Measurements from ENCODE around the gene GRWD1.

Gene GRWD1

DNA sequence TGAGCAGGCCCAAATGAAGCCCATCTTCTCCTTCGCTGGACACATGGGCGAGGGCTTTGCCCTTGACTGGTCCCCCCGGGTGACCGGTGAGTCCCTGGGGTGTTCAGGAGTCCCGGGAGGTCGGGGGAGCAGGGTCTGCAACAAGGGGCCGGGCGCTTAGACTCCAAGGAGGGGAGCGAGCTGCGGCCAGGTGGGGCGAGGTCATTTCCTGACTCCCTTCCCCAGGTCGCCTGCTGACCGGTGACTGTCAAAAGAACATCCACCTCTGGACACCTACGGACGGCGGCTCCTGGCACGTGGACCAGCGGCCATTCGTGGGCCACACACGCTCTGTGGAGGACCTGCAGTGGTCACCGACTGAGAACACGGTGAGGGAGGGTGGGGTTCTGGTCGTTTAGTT lies 4.7 kb downstream of the GRWD1 start:
- no peaks in the 10 kb centered on the region for H3K9me3 ChIP-seq (ENCODE audit: low read length)
- no peak overlapping the region for H3K27ac ChIP-seq (ENCODE audit: low read depth, low read length)
- H3K9ac ChIP-seq (ENCODE audit: low read length) = no peak overlapping the region
- H3K4me1 ChIP-seq (ENCODE audit: insufficient read depth, low read length) = peaks cover 7% of the 10 kb centered on the region
- H3K36me3 ChIP-seq (ENCODE audit: insufficient read depth, low read length) = peaks cover 44% of the 10 kb centered on the region
- no peak overlapping the region for H3K4me3 ChIP-seq (ENCODE audit: low read depth in 1 of 2, low read length in 2 of 2)
- H3K27me3 ChIP-seq (ENCODE audit: control insufficient read depth in 1 of 2, insufficient read depth in 2 of 2, low read length in 2 of 2) = no peaks in the 10 kb centered on the region

- Histone ChIP-seq H3K4me1 (ENCODE audit: insufficient read depth, low read length) (peaks cover 7% of the 10 kb centered on the region), H3K27ac (ENCODE audit: low read depth, low read length) (no peak overlapping the region), H3K36me3 (ENCODE audit: insufficient read depth, low read length) (peaks cover 44% of the 10 kb centered on the region), H3K9ac (ENCODE audit: low read length) (no peak overlapping the region), H3K4me3 (ENCODE audit: low read depth in 1 of 2, low read length in 2 of 2) (no peak overlapping the region), H3K9me3 (ENCODE audit: low read length) (no peaks in the 10 kb centered on the region), H3K27me3 (ENCODE audit: control insufficient read depth in 1 of 2, insufficient read depth in 2 of 2, low read length in 2 of 2) (no peaks in the 10 kb centered on the region)
Observed at GRCh38 chr19:48450863-48451262, 5.1 kb downstream of the GRWD1 start.

DNA sequence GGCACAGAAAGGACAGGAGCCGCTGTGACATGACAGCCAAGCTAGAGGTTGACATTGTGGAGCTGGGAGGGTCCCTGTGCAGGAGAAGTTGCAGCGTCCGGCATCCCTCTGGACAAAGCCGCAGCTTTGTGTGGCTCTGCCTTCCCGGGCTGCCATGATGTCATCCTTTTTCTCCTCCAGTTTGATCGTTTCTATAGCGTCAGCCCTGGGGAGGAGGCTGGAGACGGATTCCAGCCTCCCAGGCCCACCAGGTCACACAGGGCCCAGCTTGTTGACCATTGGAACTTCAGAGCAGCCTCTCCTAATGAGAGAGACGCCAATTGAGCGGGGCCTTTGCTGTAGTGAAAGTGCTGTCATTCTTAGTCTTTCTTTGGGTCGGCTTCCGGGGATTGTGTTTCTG lies 5.8 kb downstream of the GRWD1 start:
- Histone ChIP-seq H3K9ac (ENCODE audit: low read length) (no peak overlapping the region), H3K27ac (ENCODE audit: low read depth, low read length) (no peak overlapping the region)

DNA sequence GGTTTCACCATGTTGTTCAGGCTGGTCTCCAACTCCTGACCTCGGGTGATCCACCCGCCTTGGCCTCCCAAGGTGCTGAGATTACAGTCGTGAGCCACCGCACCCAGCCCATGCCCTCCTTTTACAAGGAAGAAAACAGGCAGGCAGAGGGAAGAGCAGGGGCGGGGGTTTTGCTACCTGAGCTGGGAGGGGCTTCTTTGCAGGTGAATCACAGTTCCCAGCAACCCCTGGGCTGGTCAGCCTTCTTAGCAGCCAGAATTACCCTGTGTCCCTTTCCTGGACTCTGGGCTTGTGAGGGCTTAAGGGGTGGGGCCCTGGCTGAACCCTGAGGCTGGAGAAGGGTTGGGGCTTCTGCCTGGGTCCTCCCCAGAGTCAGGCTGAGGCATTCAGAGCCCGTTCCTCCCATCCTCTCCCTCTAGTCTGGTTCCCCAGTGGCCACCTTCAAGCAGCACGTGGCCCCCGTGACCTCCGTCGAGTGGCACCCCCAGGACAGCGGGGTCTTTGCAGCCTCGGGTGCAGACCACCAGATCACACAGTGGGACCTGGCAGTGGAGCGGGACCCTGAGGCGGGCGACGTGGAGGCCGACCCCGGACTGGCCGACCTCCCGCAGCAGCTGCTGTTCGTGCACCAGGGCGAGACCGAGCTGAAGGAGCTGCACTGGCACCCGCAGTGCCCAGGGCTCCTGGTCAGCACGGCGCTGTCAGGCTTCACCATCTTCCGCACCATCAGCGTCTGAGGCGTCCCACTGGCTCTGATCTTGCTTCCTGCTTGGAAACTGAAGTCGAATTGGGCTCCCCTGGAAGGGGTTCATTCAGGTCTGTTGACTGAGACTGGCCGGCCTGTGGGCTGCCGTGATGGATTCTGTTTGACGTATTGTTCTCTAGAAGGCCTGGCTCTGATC lies 6.8 kb downstream of the GRWD1 start:
- peaks cover 41% of the 10 kb centered on the region for H3K36me3 ChIP-seq (ENCODE audit: insufficient read depth, low read length)
- no peaks in the 10 kb centered on the region for H3K9me3 ChIP-seq (ENCODE audit: low read length)
- H3K27me3 ChIP-seq (ENCODE audit: control insufficient read depth in 1 of 2, insufficient read depth in 2 of 2, low read length in 2 of 2) = no peaks in the 10 kb centered on the region
- no peak overlapping the region for H3K9ac ChIP-seq (ENCODE audit: low read length)
- H3K4me3 ChIP-seq (ENCODE audit: low read depth in 1 of 2, low read length in 2 of 2) = no peak overlapping the region
- H3K27ac ChIP-seq (ENCODE audit: low read depth, low read length) = no peak overlapping the region
- H3K4me1 ChIP-seq (ENCODE audit: insufficient read depth, low read length) = no peaks in the 10 kb centered on the region

More for the DNA sequence above, 5.8 kb downstream of the GRWD1 start:
- peaks cover 44% of the 10 kb centered on the region for H3K36me3 ChIP-seq (ENCODE audit: insufficient read depth, low read length)
- peaks cover 1% of the 10 kb centered on the region for H3K4me1 ChIP-seq (ENCODE audit: insufficient read depth, low read length)
- no peak overlapping the region for H3K4me3 ChIP-seq (ENCODE audit: low read depth in 1 of 2, low read length in 2 of 2)
- no peaks in the 10 kb centered on the region for H3K27me3 ChIP-seq (ENCODE audit: control insufficient read depth in 1 of 2, insufficient read depth in 2 of 2, low read length in 2 of 2)
- H3K9me3 ChIP-seq (ENCODE audit: low read length) = no peaks in the 10 kb centered on the region

DNA sequence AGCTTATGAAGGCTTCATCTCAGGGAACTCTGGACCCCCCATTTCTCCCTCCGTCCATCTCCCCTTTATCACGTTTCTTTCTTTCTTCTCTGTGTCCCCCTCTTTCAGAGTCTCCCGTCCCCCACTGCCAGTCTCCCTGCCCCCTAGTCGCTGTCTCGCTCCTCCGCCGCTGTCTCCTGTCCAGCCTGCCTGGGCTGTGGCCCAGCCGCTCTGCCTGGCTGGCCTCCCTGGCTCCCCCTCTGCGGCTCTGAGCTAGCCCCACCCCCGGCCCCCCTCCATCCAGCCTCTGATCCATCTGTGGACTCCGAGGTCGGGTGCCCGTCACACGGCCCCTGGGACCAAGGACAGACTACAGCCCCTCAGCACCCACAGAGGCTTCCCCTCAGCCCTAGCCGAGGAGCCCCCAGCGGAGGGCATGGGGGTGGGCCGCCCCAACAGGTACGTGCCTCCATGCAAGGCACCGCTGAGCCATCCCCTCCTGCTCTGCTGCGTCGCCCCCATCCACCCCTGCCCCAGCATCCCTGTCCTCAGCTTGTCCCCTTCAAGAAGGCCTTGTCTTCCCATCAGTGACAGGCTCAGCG lies 8.5 kb downstream of the GRWD1 start:
- Histone ChIP-seq H3K4me3 (ENCODE audit: low read depth in 1 of 2, low read length in 2 of 2) (no peak overlapping the region), H3K9me3 (ENCODE audit: low read length) (no peaks in the 10 kb centered on the region), H3K36me3 (ENCODE audit: insufficient read depth, low read length) (peaks cover 31% of the 10 kb centered on the region), H3K27me3 (ENCODE audit: control insufficient read depth in 1 of 2, insufficient read depth in 2 of 2, low read length in 2 of 2) (no peaks in the 10 kb centered on the region), H3K9ac (ENCODE audit: low read length) (no peak overlapping the region), H3K4me1 (ENCODE audit: insufficient read depth, low read length) (no peaks in the 10 kb centered on the region), H3K27ac (ENCODE audit: low read depth, low read length) (no peak overlapping the region)

- Histone ChIP-seq H3K36me3 (ENCODE audit: insufficient read depth, low read length) (peaks cover 24% of the 10 kb centered on the region), H3K9me3 (ENCODE audit: low read length) (no peaks in the 10 kb centered on the region), H3K9ac (ENCODE audit: low read length) (no peak within 1 kb of the TSS)
Observed at GRCh38 chr19:48455171-48455907, 9.6 kb downstream of the GRWD1 start, which contains the start of gene KCNJ14. Gene KCNJ14 (plus strand): TSS chr19:48455574. CDS start chr19:48461725, 6,151 bp downstream.

DNA sequence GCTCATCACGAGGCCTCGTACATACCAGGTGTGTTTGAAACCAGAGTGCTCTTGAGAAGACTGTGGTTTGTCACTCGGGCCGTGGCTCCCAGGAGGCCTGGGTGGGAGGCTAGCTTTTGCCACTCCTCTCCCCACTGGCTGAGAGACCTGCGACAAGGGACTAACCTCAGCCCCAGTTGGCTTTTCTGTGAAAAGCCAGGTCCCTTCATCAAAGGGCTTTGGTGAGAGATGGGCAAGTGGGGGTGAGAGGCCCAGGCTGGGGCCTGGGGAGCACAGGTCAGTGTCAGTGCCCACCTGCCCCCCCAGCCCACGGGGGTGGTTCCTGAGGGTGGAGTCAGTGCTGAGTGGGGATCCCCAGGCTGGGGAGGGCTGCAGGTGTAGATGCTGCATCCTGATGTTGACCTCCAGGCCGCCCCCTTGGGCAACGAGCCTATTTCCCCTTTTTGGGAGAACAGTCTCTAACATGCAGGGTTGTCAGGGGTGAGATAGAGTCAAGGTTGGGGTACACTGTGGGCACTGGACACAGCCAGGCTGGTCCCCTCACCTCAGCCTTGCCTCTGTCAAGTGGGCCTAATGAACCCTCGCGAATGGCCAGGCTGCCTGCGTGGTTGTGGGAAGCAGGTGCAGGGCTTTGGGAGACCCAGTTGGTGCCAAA lies 10.3 kb downstream of the GRWD1 start:
- H3K9me3 ChIP-seq (ENCODE audit: low read length) = no peaks in the 10 kb centered on the region
- no peaks in the 10 kb centered on the region for H3K4me1 ChIP-seq (ENCODE audit: insufficient read depth, low read length)
- H3K27ac ChIP-seq (ENCODE audit: low read depth, low read length) = no peak overlapping the region
- no peaks in the 10 kb centered on the region for H3K27me3 ChIP-seq (ENCODE audit: control insufficient read depth in 1 of 2, insufficient read depth in 2 of 2, low read length in 2 of 2)
- H3K9ac ChIP-seq (ENCODE audit: low read length) = no peak overlapping the region
- H3K36me3 ChIP-seq (ENCODE audit: insufficient read depth, low read length) = peaks cover 17% of the 10 kb centered on the region
- no peak overlapping the region for H3K4me3 ChIP-seq (ENCODE audit: low read depth in 1 of 2, low read length in 2 of 2)

More at GRCh38 chr19:48455171-48455907, 9.6 kb downstream of the GRWD1 start, which contains the start of gene KCNJ14:
- no peaks in the 10 kb centered on the region for H3K27me3 ChIP-seq (ENCODE audit: control insufficient read depth in 1 of 2, insufficient read depth in 2 of 2, low read length in 2 of 2)
- H3K4me3 ChIP-seq (ENCODE audit: low read depth in 1 of 2, low read length in 2 of 2) = no peak within 1 kb of the TSS
- no peaks in the 10 kb centered on the region for H3K4me1 ChIP-seq (ENCODE audit: insufficient read depth, low read length)
- no peak within 1 kb of the TSS for H3K27ac ChIP-seq (ENCODE audit: low read depth, low read length)

DNA sequence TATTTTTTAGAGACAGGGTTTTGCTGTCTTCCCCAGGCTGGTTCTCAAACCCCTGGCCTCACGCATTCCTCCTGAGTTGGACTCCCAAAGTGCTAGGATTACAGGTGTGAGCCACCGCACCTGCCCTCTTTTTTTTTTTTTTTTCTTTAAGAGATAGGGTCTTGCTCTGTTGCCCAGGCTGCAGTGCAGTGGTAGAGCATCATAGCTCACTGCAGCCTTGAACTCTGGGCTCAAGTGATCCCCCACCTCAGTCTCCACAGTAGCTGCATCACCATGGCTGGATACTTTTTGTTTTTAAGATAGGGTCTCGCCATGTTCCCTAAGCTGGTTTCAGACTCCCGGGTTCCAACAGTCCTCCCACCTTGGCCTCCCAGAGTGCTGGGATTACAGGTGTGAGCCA lies 11.1 kb downstream of the GRWD1 start:
- Histone ChIP-seq H3K9ac (ENCODE audit: low read length) (no peak overlapping the region), H3K27me3 (ENCODE audit: control insufficient read depth in 1 of 2, insufficient read depth in 2 of 2, low read length in 2 of 2) (no peaks in the 10 kb centered on the region), H3K4me1 (ENCODE audit: insufficient read depth, low read length) (no peaks in the 10 kb centered on the region), H3K4me3 (ENCODE audit: low read depth in 1 of 2, low read length in 2 of 2) (no peak overlapping the region), H3K9me3 (ENCODE audit: low read length) (no peaks in the 10 kb centered on the region), H3K36me3 (ENCODE audit: insufficient read depth, low read length) (peaks cover 9% of the 10 kb centered on the region), H3K27ac (ENCODE audit: low read depth, low read length) (no peak overlapping the region)

DNA sequence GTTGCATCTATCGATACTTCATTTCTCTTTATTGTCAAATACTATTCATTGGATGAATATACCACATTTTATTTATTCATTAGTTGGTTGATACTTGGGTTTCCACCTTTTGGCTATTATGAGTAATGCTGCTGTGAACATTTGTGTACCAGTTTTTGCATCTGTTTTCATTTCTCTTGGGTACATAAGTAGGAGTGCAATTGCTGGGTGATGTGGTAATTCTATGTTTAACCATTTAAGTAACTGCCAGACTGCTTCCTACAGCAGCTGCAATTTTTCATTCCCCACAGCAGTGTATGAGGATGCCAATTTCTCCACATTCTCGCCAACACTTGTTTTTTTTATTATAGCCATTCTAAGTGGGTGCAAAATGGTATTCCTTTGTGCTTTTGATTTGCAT lies 12.2 kb downstream of the GRWD1 start:
- Histone ChIP-seq H3K4me3 (ENCODE audit: low read depth in 1 of 2, low read length in 2 of 2) (no peak overlapping the region), H3K4me1 (ENCODE audit: insufficient read depth, low read length) (no peaks in the 10 kb centered on the region), H3K9me3 (ENCODE audit: low read length) (no peaks in the 10 kb centered on the region), H3K27ac (ENCODE audit: low read depth, low read length) (no peak overlapping the region), H3K27me3 (ENCODE audit: control insufficient read depth in 1 of 2, insufficient read depth in 2 of 2, low read length in 2 of 2) (no peaks in the 10 kb centered on the region), H3K36me3 (ENCODE audit: insufficient read depth, low read length) (peaks cover 7% of the 10 kb centered on the region), H3K9ac (ENCODE audit: low read length) (no peak overlapping the region)

DNA sequence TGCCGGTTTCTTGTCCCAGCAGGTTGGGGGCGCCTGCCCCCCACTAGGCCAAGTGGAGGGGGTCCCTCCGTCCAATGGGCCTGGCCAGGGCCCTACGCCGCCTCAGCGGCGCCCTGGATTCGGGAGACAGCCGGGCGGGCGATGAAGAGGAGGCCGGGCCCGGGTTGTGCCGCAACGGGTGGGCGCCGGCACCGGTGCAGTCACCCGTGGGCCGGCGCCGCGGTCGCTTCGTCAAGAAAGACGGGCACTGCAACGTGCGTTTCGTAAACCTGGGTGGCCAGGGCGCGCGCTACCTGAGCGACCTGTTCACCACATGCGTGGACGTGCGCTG lies 15.8 kb downstream of the GRWD1 start:
- H3K9ac ChIP-seq (ENCODE audit: low read length) = no peak overlapping the region
- no peak overlapping the region for H3K27ac ChIP-seq (ENCODE audit: low read depth, low read length)

More for the DNA sequence above, 15.8 kb downstream of the GRWD1 start:
- no peaks in the 10 kb centered on the region for H3K9me3 ChIP-seq (ENCODE audit: low read length)
- no peaks in the 10 kb centered on the region for H3K27me3 ChIP-seq (ENCODE audit: control insufficient read depth in 1 of 2, insufficient read depth in 2 of 2, low read length in 2 of 2)
- H3K36me3 ChIP-seq (ENCODE audit: insufficient read depth, low read length) = no peaks in the 10 kb centered on the region
- H3K4me1 ChIP-seq (ENCODE audit: insufficient read depth, low read length) = no peaks in the 10 kb centered on the region
- H3K4me3 ChIP-seq (ENCODE audit: low read depth in 1 of 2, low read length in 2 of 2) = no peak overlapping the region

Measured in muscle layer of colon (tissue), 2 donors.